ENCODE results near the gene ARID4A. TPM values are rescaled to one million over a fixed set of nuclear protein-coding genes. Genes with fewer than 3 reads are reported as not detected.
"Not testable (repeated sequence)": the region's sequence is repeated elsewhere in the genome, so short reads cannot be mapped to it uniquely, and the experiment has no call there.

ARID4A gene
- total RNA-seq, 1 donor from 2014 or later: 15.4 TPM

- intact Hi-C loops (cut with DNase I): no loop called here
- ATAC-seq (ENCODE audit: poor library complexity) (no peak), DNase-seq (no peak)
These were observed 10.1 kb upstream of the ARID4A start for GRCh38 chr14:58288106-58288792.

- DNase-seq: no peak
- ATAC-seq (ENCODE audit: poor library complexity): no peak
- intact Hi-C loops (cut with DNase I): no loop called here
These were observed 6.7 kb upstream of the ARID4A start for GRCh38 chr14:58291646-58292045.

- no peak for DNase-seq
- intact Hi-C loops (cut with DNase I): no loop called here
- no peak for ATAC-seq (ENCODE audit: poor library complexity)
These were observed 6.2 kb upstream of the ARID4A start for GRCh38 chr14:58292187-58292586.

- DNase-seq (no peak), ATAC-seq (ENCODE audit: poor library complexity) (no peak)
- intact Hi-C loops (cut with DNase I): no loop called here
These were observed 4.2 kb upstream of the ARID4A start for GRCh38 chr14:58294201-58294600.

- no peak for ATAC-seq (ENCODE audit: poor library complexity)
- no peak for DNase-seq
- intact Hi-C loops (cut with DNase I): no loop called here
These were observed 1.6 kb upstream of the ARID4A start for GRCh38 chr14:58296726-58297125.

- ATAC-seq (ENCODE audit: poor library complexity) (no peak), DNase-seq (no peak)
- intact Hi-C loops (cut with DNase I): no loop called here
These were observed 968 bp upstream of the ARID4A start for GRCh38 chr14:58297412-58297761.

- peak; percentile 95 for ATAC-seq (ENCODE audit: poor library complexity)
- DNase-seq: peak; percentile 98
- intact Hi-C loops (cut with DNase I): no loop called here
These were observed 436 bp upstream of the ARID4A start for GRCh38 chr14:58297762-58298476.

GRCh38 chr14:58299401-58300330 lies 1.3 kb downstream of the ARID4A start:
- intact Hi-C loops (cut with DNase I): no loop called here
- ATAC-seq (ENCODE audit: poor library complexity) (no peak), DNase-seq (no peak)

GRCh38 chr14:58301416-58301815 lies 3.1 kb downstream of the ARID4A start:
- no peak for DNase-seq
- no peak for ATAC-seq (ENCODE audit: poor library complexity)
- intact Hi-C loops (cut with DNase I): no loop called here

GRCh38 chr14:58305730-58306129 lies 7.4 kb downstream of the ARID4A start:
- ATAC-seq (ENCODE audit: poor library complexity) (no peak), DNase-seq (no peak)
- intact Hi-C loops (cut with DNase I): no loop called here

GRCh38 chr14:58307597-58308316 lies 9.4 kb downstream of the ARID4A start:
- no peak for ATAC-seq (ENCODE audit: poor library complexity)
- no peak for DNase-seq
- intact Hi-C loops (cut with DNase I): no loop called here

GRCh38 chr14:58309086-58309485 lies 10.7 kb downstream of the ARID4A start:
- ATAC-seq (ENCODE audit: poor library complexity): no peak
- no peak for DNase-seq
- intact Hi-C loops (cut with DNase I): no loop called here

GRCh38 chr14:58313699-58314098 lies 15.3 kb downstream of the ARID4A start:
- DNase-seq (no peak), ATAC-seq (ENCODE audit: poor library complexity) (no peak)
- intact Hi-C loops (cut with DNase I): no loop called here

- no peak for ATAC-seq (ENCODE audit: poor library complexity)
- intact Hi-C loops (cut with DNase I): no loop called here
- DNase-seq: no peak
These were observed 17.3 kb downstream of the ARID4A start for GRCh38 chr14:58315606-58316005.

- intact Hi-C loops (cut with DNase I): no loop called here
- ATAC-seq (ENCODE audit: poor library complexity) (no peak), DNase-seq (no peak)
These were observed 28.7 kb downstream of the ARID4A start for GRCh38 chr14:58327019-58327418.

GRCh38 chr14:58331111-58331510 lies 32.8 kb downstream of the ARID4A start:
- DNase-seq: peak; percentile 84

GRCh38 chr14:58332561-58332960 lies 34.2 kb downstream of the ARID4A start:
- intact Hi-C loops (cut with DNase I): no loop called here

More at GRCh38 chr14:58331111-58331510, 32.8 kb downstream of the ARID4A start:
- peak; percentile 87 for ATAC-seq (ENCODE audit: poor library complexity)
- intact Hi-C loops (cut with DNase I): no loop called here

GRCh38 chr14:58339666-58340065 lies 41.3 kb downstream of the ARID4A start:
- intact Hi-C loops (cut with DNase I); DNase-seq; ATAC-seq (ENCODE audit: poor library complexity): not testable (repeated sequence)

More at GRCh38 chr14:58332561-58332960, 34.2 kb downstream of the ARID4A start:
- DNase-seq (no peak), ATAC-seq (ENCODE audit: poor library complexity) (no peak)

Data from Right ventricle myocardium superior (tissue), 1 donor.